Natural killer cell treated with Interleukin-12 subunit alpha and Interleukin-12 subunit beta and Interleukin-15 and Interleukin-18, amount 100 ng/mL, for 72 hours (primary cell): Measurements from ENCODE around the gene TYW1. TPM values are rescaled to one million over a fixed set of nuclear protein-coding genes. Genes with fewer than 3 reads are reported as not detected.
"Not testable (repeated sequence)": the region's sequence is repeated elsewhere in the genome, so short reads cannot be mapped to it uniquely, and the experiment has no call there.

Experiments
- ATAC-seq, 2 donors: fragments of 150-1000 bp; cut with Tn5 transposase in 1 of 2; sonication (Bioruptor Pico), chemical (Tn5 transposase) in 1 of 2; 2 replicates each; pipeline ENCODE4 v1.10.0; 2021
- DNase-seq: peaks from one replicate; pipeline ENCODE4 v3.0.0; 2022; ENCODE audit warnings: low spot score
- H3K27ac Mint-ChIP-seq, 2 donors: 1 replicate in 1 of 2; 2 replicates in 1 of 2; pipeline ENCODE4 v1.8.0; 2022; ENCODE audit warnings: mixed read lengths in 2 of 2, mild to moderate bottlenecking in 1 of 2, moderate library complexity in 1 of 2
- H3K27me3 Mint-ChIP-seq, 2 donors: 1 replicate in 1 of 2; 2 replicates in 1 of 2; pipeline ENCODE4 v1.8.0; 2022; ENCODE audit warnings: mixed read lengths in 2 of 2
- H3K36me3 Mint-ChIP-seq: one replicate; pipeline ENCODE4 v1.8.0; 2022; ENCODE audit warnings: mixed read lengths
- H3K4me1 Mint-ChIP-seq, 2 donors: 1 replicate in 1 of 2; 2 replicates in 1 of 2; pipeline ENCODE4 v1.8.0; 2022; ENCODE audit warnings: low read depth in 2 of 2, mixed read lengths in 2 of 2, mild to moderate bottlenecking in 1 of 2
- H3K4me3 Mint-ChIP-seq: one replicate; pipeline ENCODE4 v1.8.0; 2022; ENCODE audit warnings: mixed read lengths
- H3K9me3 Mint-ChIP-seq: 2 replicates; pipeline ENCODE4 v1.8.0; 2022; ENCODE audit warnings: mixed read lengths
- total RNA-seq, 2 donors: library from RNA; stranded (reverse); gene quantifications; one replicate each; pipeline ENCODE4 v1.2.3, GENCODE V29; 2022

Gene TYW1
- total RNA-seq, 2 donors from 2014 or later: 17.5 to 25.5 TPM

- peaks cover 7 to 10% of the 10 kb centered on the region in 2 donors for H3K4me1 Mint-ChIP-seq
- peak overlapping the region; percentile 57 to 70 for H3K27ac Mint-ChIP-seq
- H3K4me3 Mint-ChIP-seq, H3K36me3 Mint-ChIP-seq, H3K27me3 Mint-ChIP-seq, H3K9me3 Mint-ChIP-seq, DNase-seq: not testable (repeated sequence)
- ATAC-seq: peak; percentile 78 to 85
Measured at GRCh38 chr7:67264000-67264399, 267.4 kb downstream of the TYW1 start.

GRCh38 chr7:67266070-67266469 lies 269.4 kb downstream of the TYW1 start:
- H3K4me1 Mint-ChIP-seq, H3K27me3 Mint-ChIP-seq, H3K9me3 Mint-ChIP-seq, DNase-seq, H3K36me3 Mint-ChIP-seq, H3K4me3 Mint-ChIP-seq, ATAC-seq, H3K27ac Mint-ChIP-seq: not testable (repeated sequence)

- no peaks in the 10 kb centered on the region for H3K9me3 Mint-ChIP-seq
- no peak overlapping the region for H3K27ac Mint-ChIP-seq
- no peak for ATAC-seq
- DNase-seq: no peak
- no peaks in the 10 kb centered on the region for H3K27me3 Mint-ChIP-seq
- H3K36me3 Mint-ChIP-seq: peaks cover 7% of the 10 kb centered on the region
- peaks cover 7% of the 10 kb centered on the region in 2 donors for H3K4me1 Mint-ChIP-seq
- H3K4me3 Mint-ChIP-seq: no peak overlapping the region
Measured at GRCh38 chr7:67267914-67268313, 271.3 kb downstream of the TYW1 start.

GRCh38 chr7:67269916-67270315 lies 273.3 kb downstream of the TYW1 start:
- not testable (repeated sequence) for ATAC-seq

More at GRCh38 chr7:67269916-67270315, 273.3 kb downstream of the TYW1 start:
- not testable (repeated sequence) for H3K27me3 Mint-ChIP-seq, H3K9me3 Mint-ChIP-seq, H3K4me1 Mint-ChIP-seq, H3K36me3 Mint-ChIP-seq, H3K4me3 Mint-ChIP-seq, H3K27ac Mint-ChIP-seq, DNase-seq

Other genes with a start within 250 kb of the TYW1 start
- gene TMEM248, start 75.6 kb upstream of the TYW1 start, total RNA-seq: 100 to 1,000 TPM in 1 of 2 donors, 10 to 100 TPM in 1; 88.2 to 110 TPM
- gene SBDS, start 1.2 kb upstream of the TYW1 start, total RNA-seq: 10 to 100 TPM; 56.7 to 66.1 TPM